Activated naive CD8-positive, alpha-beta T cell treated with anti-CD3 and anti-CD28 coated beads, Interleukin-2, amount 10 ng/mL, durations not matched to agents 7 days and 5 days (primary cell): Measurements from ENCODE around the gene EP400. TPM values are rescaled to one million over a fixed set of nuclear protein-coding genes. Genes with fewer than 3 reads are reported as not detected.
"Not testable (repeated sequence)": the region's sequence is repeated elsewhere in the genome, so short reads cannot be mapped to it uniquely, and the experiment has no call there.

Source experiments
- ATAC-seq: fragments of 150-1000 bp; cut with Tn5 transposase; one replicate; pipeline ENCODE4 v1.10.0; 2021; ENCODE audit warnings: low read depth, moderate library complexity
- POLR2A ChIA-PET: fragments of 350-600 bp; sonication (Branson Sonifier 250); formaldehyde crosslinking; loops from one replicate; lab custom pipeline; 2021; ENCODE audit warnings: antibody characterized with exemption; lab: Charles Lee
- DNase-seq: peaks from one replicate; pipeline ENCODE4 v3.0.0; 2021
- H3K27ac Mint-ChIP-seq: one replicate; pipeline ENCODE4 v1.8.0; 2022; ENCODE audit warnings: mild to moderate bottlenecking, mixed read lengths
- H3K27me3 Mint-ChIP-seq: one replicate; pipeline ENCODE4 v1.8.0; 2022; ENCODE audit warnings: mild to moderate bottlenecking, moderate library complexity, mixed read lengths
- H3K36me3 Mint-ChIP-seq: one replicate; pipeline ENCODE4 v1.8.0; 2021; ENCODE audit warnings: mild to moderate bottlenecking, mixed read lengths
- H3K4me1 Mint-ChIP-seq: one replicate; pipeline ENCODE4 v1.8.0; 2021; ENCODE audit warnings: mixed read lengths
- H3K4me3 Mint-ChIP-seq: one replicate; pipeline ENCODE4 v1.8.0; 2022; ENCODE audit warnings: mild to moderate bottlenecking, moderate library complexity, mixed read lengths
- H3K9me3 Mint-ChIP-seq: one replicate; pipeline ENCODE4 v1.8.0; 2021; ENCODE audit warnings: mixed read lengths
- total RNA-seq, 2 experiments: library from RNA; stranded (reverse); gene quantifications; one replicate each; pipeline ENCODE4 v1.2.3, GENCODE V29; 2021

EP400 gene
- total RNA-seq, 2 experiments from 2014 or later = 66.7 to 70.2 TPM

- no peaks in the 10 kb centered on the region for H3K27me3 Mint-ChIP-seq
- H3K4me1 Mint-ChIP-seq = peaks cover 17% of the 10 kb centered on the region
- H3K9me3 Mint-ChIP-seq = peaks cover 10% of the 10 kb centered on the region
- no peak for DNase-seq
- H3K27ac Mint-ChIP-seq = peak overlapping the region; percentile 95
- H3K4me3 Mint-ChIP-seq = peak overlapping the region; percentile 72
- ATAC-seq = peak; percentile 56
- POLR2A ChIA-PET = interaction anchor here (0.6 kb wide), 2 partner anchors 11 to 283 kb away, joined by 3 read pairs; no protein-coding TSS in a partner anchor
- peaks cover 39% of the 10 kb centered on the region for H3K36me3 Mint-ChIP-seq
Observed at GRCh38 chr12:132095520-132096409, 146.0 kb downstream of the EP400 start.

- no peak for ATAC-seq
- POLR2A ChIA-PET = no interaction called here
- Mint-ChIP-seq H3K27me3 (no peaks in the 10 kb centered on the region), H3K27ac (no peak overlapping the region), H3K9me3 (peaks cover 10% of the 10 kb centered on the region), H3K36me3 (peaks cover 30% of the 10 kb centered on the region), H3K4me1 (peaks cover 15% of the 10 kb centered on the region), H3K4me3 (no peak overlapping the region)
- no peak for DNase-seq
Observed at GRCh38 chr12:132099739-132100138, 150.0 kb downstream of the EP400 start.

GRCh38 chr12:132100306-132101065 is 150.7 kb downstream of the EP400 start:
- Mint-ChIP-seq H3K4me3 (no peak overlapping the region), H3K9me3 (peaks cover 10% of the 10 kb centered on the region), H3K27ac (no peak overlapping the region), H3K4me1 (peaks cover 13% of the 10 kb centered on the region), H3K27me3 (no peaks in the 10 kb centered on the region), H3K36me3 (peaks cover 27% of the 10 kb centered on the region)
- DNase-seq = no peak
- ATAC-seq = no peak
- POLR2A ChIA-PET = no interaction called here

- ATAC-seq (no peak), DNase-seq (no peak)
- Mint-ChIP-seq H3K27me3 (no peaks in the 10 kb centered on the region), H3K9me3 (no peaks in the 10 kb centered on the region), H3K4me1 (peaks cover 1% of the 10 kb centered on the region), H3K36me3 (peaks cover 10% of the 10 kb centered on the region), H3K27ac (no peak overlapping the region), H3K4me3 (no peak overlapping the region)
- POLR2A ChIA-PET = no interaction called here
Observed at GRCh38 chr12:132102297-132102696, 152.6 kb downstream of the EP400 start.

- POLR2A ChIA-PET, H3K4me1 Mint-ChIP-seq, H3K4me3 Mint-ChIP-seq, ATAC-seq, DNase-seq, H3K27ac Mint-ChIP-seq, H3K36me3 Mint-ChIP-seq, H3K27me3 Mint-ChIP-seq, H3K9me3 Mint-ChIP-seq: not testable (repeated sequence)
Observed at GRCh38 chr12:132103072-132103471, 153.3 kb downstream of the EP400 start.

- ATAC-seq = no peak
- Mint-ChIP-seq H3K27ac (no peak overlapping the region), H3K36me3 (peaks cover 5% of the 10 kb centered on the region), H3K9me3 (no peaks in the 10 kb centered on the region), H3K27me3 (no peaks in the 10 kb centered on the region), H3K4me1 (no peaks in the 10 kb centered on the region), H3K4me3 (no peak overlapping the region)
- POLR2A ChIA-PET = interaction anchor here (0.6 kb wide), 1 partner anchor 71 kb away, joined by 5 read pairs; no protein-coding TSS in a partner anchor
- no peak for DNase-seq
Observed at GRCh38 chr12:132103542-132104308, 154.0 kb downstream of the EP400 start.

- POLR2A ChIA-PET = no interaction called here
- Mint-ChIP-seq H3K27me3 (no peaks in the 10 kb centered on the region), H3K4me1 (no peaks in the 10 kb centered on the region), H3K36me3 (peaks cover 4% of the 10 kb centered on the region), H3K4me3 (no peak overlapping the region), H3K27ac (no peak overlapping the region), H3K9me3 (no peaks in the 10 kb centered on the region)
- no peak for ATAC-seq
- DNase-seq = no peak
Observed at GRCh38 chr12:132105467-132105866, 155.7 kb downstream of the EP400 start.

- Mint-ChIP-seq H3K27ac (no peak overlapping the region), H3K9me3 (no peaks in the 10 kb centered on the region), H3K4me3 (no peak overlapping the region), H3K4me1 (no peaks in the 10 kb centered on the region), H3K36me3 (peaks cover 9% of the 10 kb centered on the region), H3K27me3 (no peaks in the 10 kb centered on the region)
- POLR2A ChIA-PET = interaction anchor here (0.8 kb wide), 1 partner anchor 11 kb away, joined by 3 read pairs; no protein-coding TSS in a partner anchor
- ATAC-seq (no peak), DNase-seq (no peak)
Observed at GRCh38 chr12:132106921-132107320, 157.2 kb downstream of the EP400 start.

GRCh38 chr12:132108211-132108832 is 158.6 kb downstream of the EP400 start:
- no peak for DNase-seq
- Mint-ChIP-seq H3K4me1 (no peaks in the 10 kb centered on the region), H3K27ac (no peak overlapping the region), H3K36me3 (peaks cover 9% of the 10 kb centered on the region), H3K9me3 (no peaks in the 10 kb centered on the region), H3K4me3 (no peak overlapping the region), H3K27me3 (no peaks in the 10 kb centered on the region)
- POLR2A ChIA-PET = no interaction called here
- ATAC-seq = no peak

- POLR2A ChIA-PET = no interaction called here
- Mint-ChIP-seq H3K36me3 (peaks cover 10% of the 10 kb centered on the region), H3K27me3 (no peaks in the 10 kb centered on the region), H3K4me1 (no peaks in the 10 kb centered on the region), H3K9me3 (no peaks in the 10 kb centered on the region), H3K27ac (no peak overlapping the region), H3K4me3 (no peak overlapping the region)
- no peak for ATAC-seq
- DNase-seq = no peak
Observed at GRCh38 chr12:132109741-132110140, 160.0 kb downstream of the EP400 start.

- Mint-ChIP-seq H3K36me3 (peaks cover 8% of the 10 kb centered on the region), H3K27me3 (no peaks in the 10 kb centered on the region), H3K4me3 (no peak overlapping the region), H3K9me3 (no peaks in the 10 kb centered on the region), H3K4me1 (no peaks in the 10 kb centered on the region), H3K27ac (no peak overlapping the region)
- POLR2A ChIA-PET = no interaction called here
- ATAC-seq (no peak), DNase-seq (no peak)
Observed at GRCh38 chr12:132110677-132111076, 160.9 kb downstream of the EP400 start.

- Mint-ChIP-seq H3K27ac (no peak overlapping the region), H3K36me3 (peaks cover 8% of the 10 kb centered on the region), H3K4me1 (no peaks in the 10 kb centered on the region), H3K9me3 (no peaks in the 10 kb centered on the region), H3K4me3 (no peak overlapping the region), H3K27me3 (no peaks in the 10 kb centered on the region)
- POLR2A ChIA-PET = no interaction called here
- DNase-seq = no peak
- no peak for ATAC-seq
Observed at GRCh38 chr12:132111654-132112304, 162.0 kb downstream of the EP400 start.
